NCI-H2029 (cell line): ENCODE results near the gene POLR3E.

ENCODE experiments used
- DNase-seq: peaks from one replicate; lab custom pipeline; 2025; lab: John Stamatoyannopoulos, UW

POLR3E gene

GRCh38 chr16:22315979-22316378 lies 18.8 kb downstream of the POLR3E start:
- DNase-seq = no peak

GRCh38 chr16:22316411-22316811 lies 19.2 kb downstream of the POLR3E start:
- no peak for DNase-seq

- no peak for DNase-seq
These were observed 19.9 kb downstream of the POLR3E start for GRCh38 chr16:22317001-22317530.

- no peak for DNase-seq
These were observed 20.4 kb downstream of the POLR3E start for GRCh38 chr16:22317625-22318024.

- no peak for DNase-seq
These were observed 21.6 kb downstream of the POLR3E start for GRCh38 chr16:22318690-22319358.

GRCh38 chr16:22320572-22321339 lies 23.5 kb downstream of the POLR3E start:
- no peak for DNase-seq

GRCh38 chr16:22321340-22322001 lies 24.3 kb downstream of the POLR3E start:
- DNase-seq = peak; percentile 65

GRCh38 chr16:22322021-22322471 lies 24.8 kb downstream of the POLR3E start:
- DNase-seq = no peak

GRCh38 chr16:22322741-22323140 lies 25.5 kb downstream of the POLR3E start:
- no peak for DNase-seq

- DNase-seq = no peak
These were observed 26.2 kb downstream of the POLR3E start for GRCh38 chr16:22323173-22323958.

GRCh38 chr16:22323959-22324786 lies 27.0 kb downstream of the POLR3E start:
- no peak for DNase-seq

- DNase-seq = no peak
These were observed 27.8 kb downstream of the POLR3E start for GRCh38 chr16:22324787-22325597.

- DNase-seq = no peak
These were observed 28.6 kb downstream of the POLR3E start for GRCh38 chr16:22325598-22326368.

- no peak for DNase-seq
These were observed 29.1 kb downstream of the POLR3E start for GRCh38 chr16:22326369-22326652.

GRCh38 chr16:22326771-22327445 lies 29.7 kb downstream of the POLR3E start:
- no peak for DNase-seq

GRCh38 chr16:22327446-22327775 lies 30.2 kb downstream of the POLR3E start:
- DNase-seq = no peak

GRCh38 chr16:22328081-22328725 lies 31.0 kb downstream of the POLR3E start:
- no peak for DNase-seq

GRCh38 chr16:22329199-22329695 lies 32.0 kb downstream of the POLR3E start:
- no peak for DNase-seq
